BJ (cell line): ENCODE results near the gene CLDN18. TPM values are rescaled to one million over a fixed set of nuclear protein-coding genes. Genes with fewer than 3 reads are reported as not detected.

Experiments
- CTCF ChIA-PET: fragments of 350-600 bp; formaldehyde crosslinking; extraction: SDS; loops from one replicate; lab custom pipeline; 2021; ENCODE audit warnings: antibody characterized with exemption, inconsistent platforms; lab: Yijun Ruan, JAX
- POLR2A ChIA-PET: fragments of 300-600 bp; sonication (Branson Sonifier 250); formaldehyde crosslinking; extraction: SDS; loops from one replicate; lab custom pipeline; 2021; ENCODE audit warnings: antibody characterized with exemption; lab: Charles Lee
- DNase-seq: peaks from one replicate; pipeline ENCODE4 v3.0.0-alpha.2; 2011; ENCODE audit warnings: low read depth
- H3K27me3 ChIP-seq: 2 replicates; pipeline ENCODE4 v1.6.0; 2011; ENCODE audit warnings: low read length; ENCODE audit not compliant: control insufficient read depth, insufficient read depth
- H3K36me3 ChIP-seq: 2 replicates; pipeline ENCODE4 v1.5.1; 2011; ENCODE audit warnings: low read length; ENCODE audit not compliant: control insufficient read depth, insufficient read depth
- H3K4me3 ChIP-seq: 2 replicates; pipeline ENCODE4 v1.5.1; 2011; ENCODE audit warnings: low read depth, mild to moderate bottlenecking, control low read depth, low read length
- polyA plus RNA-seq: library from polyadenylated mRNA; depleted of rRNA; stranded (reverse); fragments of >200 nt; gene quantifications from 2 replicates; pipeline ENCODE4 v1.2.3, GENCODE V29; 2011
- TF ChIP-seq, protein P1 (sequence below): IDR thresholded peaks from 2 replicates; pipeline ENCODE4 v1.5.1; 2011; ENCODE audit warnings: low read depth, mild to moderate bottlenecking, control low read depth, inconsistent platforms, low read length, moderate library complexity; ENCODE audit not compliant: insufficient read depth

Gene CLDN18
- polyA plus RNA-seq, 1 experiment: not detected

DNA sequence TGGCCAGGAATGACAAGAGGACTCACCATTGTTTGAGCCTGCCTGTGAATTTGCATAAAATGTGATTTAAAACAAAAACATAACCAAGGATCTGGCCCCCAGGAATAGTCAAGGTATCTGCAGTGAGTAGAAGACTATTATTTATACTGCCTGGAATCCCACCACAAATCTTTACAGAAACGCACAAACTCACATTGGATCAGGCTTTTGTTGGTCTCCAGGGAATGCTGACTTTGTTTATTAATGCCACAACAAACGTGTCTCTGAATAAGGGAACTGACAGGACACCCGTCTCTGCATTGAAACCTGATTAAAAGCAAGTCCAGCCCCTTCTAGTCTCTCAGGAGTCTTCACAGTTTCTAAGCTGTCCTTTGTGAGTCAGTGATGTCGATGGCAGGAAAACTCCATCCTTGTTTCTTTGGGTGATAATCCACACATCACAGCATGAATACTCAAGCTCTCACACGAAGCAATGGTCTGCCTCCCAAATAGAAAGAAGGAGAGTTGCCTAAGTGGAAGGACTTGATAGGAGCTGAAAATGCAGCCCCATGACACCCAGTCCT lies 37.7 kb downstream of the CLDN18 start:
- ChIA-PET CTCF (interaction anchor here (0.5 to 1.1 kb wide), 2 partner anchors 10 to 123 kb away, joined by 3 to 4 read pairs; no protein-coding TSS in a partner anchor), POLR2A (no interaction called here)
- TF ChIP-seq, protein P1, sequence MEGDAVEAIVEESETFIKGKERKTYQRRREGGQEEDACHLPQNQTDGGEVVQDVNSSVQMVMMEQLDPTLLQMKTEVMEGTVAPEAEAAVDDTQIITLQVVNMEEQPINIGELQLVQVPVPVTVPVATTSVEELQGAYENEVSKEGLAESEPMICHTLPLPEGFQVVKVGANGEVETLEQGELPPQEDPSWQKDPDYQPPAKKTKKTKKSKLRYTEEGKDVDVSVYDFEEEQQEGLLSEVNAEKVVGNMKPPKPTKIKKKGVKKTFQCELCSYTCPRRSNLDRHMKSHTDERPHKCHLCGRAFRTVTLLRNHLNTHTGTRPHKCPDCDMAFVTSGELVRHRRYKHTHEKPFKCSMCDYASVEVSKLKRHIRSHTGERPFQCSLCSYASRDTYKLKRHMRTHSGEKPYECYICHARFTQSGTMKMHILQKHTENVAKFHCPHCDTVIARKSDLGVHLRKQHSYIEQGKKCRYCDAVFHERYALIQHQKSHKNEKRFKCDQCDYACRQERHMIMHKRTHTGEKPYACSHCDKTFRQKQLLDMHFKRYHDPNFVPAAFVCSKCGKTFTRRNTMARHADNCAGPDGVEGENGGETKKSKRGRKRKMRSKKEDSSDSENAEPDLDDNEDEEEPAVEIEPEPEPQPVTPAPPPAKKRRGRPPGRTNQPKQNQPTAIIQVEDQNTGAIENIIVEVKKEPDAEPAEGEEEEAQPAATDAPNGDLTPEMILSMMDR: no peak
- no peaks in the 10 kb centered on the region for H3K27me3 ChIP-seq
- DNase-seq: no peak
- no peaks in the 10 kb centered on the region for H3K36me3 ChIP-seq
- H3K4me3 ChIP-seq: no peak overlapping the region

- ChIA-PET CTCF (interaction anchor here (0.9 to 1.0 kb wide), 2 partner anchors 78 to 103 kb away, joined by 3 to 4 read pairs; no protein-coding TSS in a partner anchor), POLR2A (no interaction called here)
- H3K27me3 ChIP-seq: no peaks in the 10 kb centered on the region
- TF ChIP-seq, protein P1: no peak
- peak; percentile 17 for DNase-seq
- no peaks in the 10 kb centered on the region for H3K36me3 ChIP-seq
- H3K4me3 ChIP-seq: no peak overlapping the region
Observed at GRCh38 chr3:138049157-138049919, 39.4 kb downstream of the CLDN18 start.

DNA sequence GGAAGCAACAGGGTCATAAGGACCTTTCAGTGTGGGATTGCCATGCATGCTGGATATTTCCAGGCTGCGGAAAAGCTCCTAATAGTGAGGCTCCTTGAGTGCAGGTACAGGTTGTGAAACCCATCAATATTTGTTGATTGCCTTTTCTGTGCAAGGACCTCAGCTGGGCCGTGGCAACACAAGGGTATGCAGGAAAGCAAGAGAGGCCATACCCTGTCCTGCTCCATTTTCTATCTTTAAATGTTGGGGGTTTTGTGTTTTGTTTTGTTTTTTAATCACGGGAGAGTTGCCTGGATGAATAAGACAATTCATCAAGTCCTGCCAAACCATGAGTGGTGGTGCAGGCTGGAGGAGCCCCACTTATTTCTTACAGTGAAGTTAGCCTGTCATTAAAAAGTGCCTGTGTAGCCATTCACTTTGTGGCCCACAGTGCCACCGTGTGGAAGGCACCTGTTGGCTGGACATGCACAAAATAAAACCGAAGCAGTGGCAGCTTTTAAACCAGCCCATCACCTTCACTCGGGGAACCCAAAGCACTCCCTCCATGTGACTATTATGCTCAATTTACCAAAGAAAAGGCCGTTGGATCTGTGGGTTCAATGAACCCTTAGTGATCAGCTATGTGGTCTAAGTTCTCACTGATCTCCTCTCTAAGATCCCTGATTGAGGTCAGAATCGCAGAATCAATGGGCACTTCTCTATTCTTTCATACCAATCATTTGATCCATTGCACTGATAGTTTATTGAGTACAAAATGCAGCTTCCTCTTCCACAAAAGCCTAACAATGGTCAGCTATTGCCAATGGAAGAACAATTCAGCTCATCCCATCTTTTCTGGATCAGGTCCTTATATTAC lies 42.2 kb downstream of the CLDN18 start:
- no peak for DNase-seq
- TF ChIP-seq, protein P1: peak; percentile 72
- H3K4me3 ChIP-seq: no peak overlapping the region
- no peaks in the 10 kb centered on the region for H3K36me3 ChIP-seq
- POLR2A ChIA-PET: no interaction called here
- no peaks in the 10 kb centered on the region for H3K27me3 ChIP-seq
- CTCF ChIA-PET: interaction anchor here (0.6 to 3.2 kb wide), 17 partner anchors 9 to 950 kb away, joined by 3 to 38 read pairs (median 4); no protein-coding TSS in a partner anchor

DNA sequence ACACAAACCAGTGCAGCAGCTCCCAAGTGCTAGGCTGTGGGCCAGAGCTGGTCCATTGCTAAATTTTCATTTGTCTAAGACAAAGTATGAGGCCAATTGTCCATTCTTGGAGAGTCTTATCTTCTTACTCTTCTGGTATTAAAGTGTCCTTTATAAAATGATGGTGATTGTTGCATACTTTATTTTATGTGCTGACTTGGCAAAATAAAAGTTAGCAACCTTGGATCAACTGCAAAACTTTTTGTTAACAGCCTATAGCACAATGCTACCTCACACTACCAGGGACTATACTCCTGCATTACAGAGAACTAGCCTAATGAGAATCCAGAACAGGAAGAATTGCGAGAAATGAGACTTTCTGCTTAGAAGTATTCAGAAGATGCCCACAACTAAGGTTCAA lies 44.1 kb downstream of the CLDN18 start:
- POLR2A ChIA-PET: no interaction called here
- H3K4me3 ChIP-seq: no peak overlapping the region
- no peaks in the 10 kb centered on the region for H3K36me3 ChIP-seq
- CTCF ChIA-PET: interaction anchor here (0.6 to 3.2 kb wide), 2 partner anchors 10 to 48 kb away, joined by 3 to 38 read pairs; no protein-coding TSS in a partner anchor
- no peaks in the 10 kb centered on the region for H3K27me3 ChIP-seq
- DNase-seq: no peak
- TF ChIP-seq, protein P1: no peak
